ENCODE results near the gene FABP6.
"Not testable (repeated sequence)": the region's sequence is repeated elsewhere in the genome, so short reads cannot be mapped to it uniquely, and the experiment has no call there.

FABP6 gene, protein sequence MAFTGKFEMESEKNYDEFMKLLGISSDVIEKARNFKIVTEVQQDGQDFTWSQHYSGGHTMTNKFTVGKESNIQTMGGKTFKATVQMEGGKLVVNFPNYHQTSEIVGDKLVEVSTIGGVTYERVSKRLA

DNA sequence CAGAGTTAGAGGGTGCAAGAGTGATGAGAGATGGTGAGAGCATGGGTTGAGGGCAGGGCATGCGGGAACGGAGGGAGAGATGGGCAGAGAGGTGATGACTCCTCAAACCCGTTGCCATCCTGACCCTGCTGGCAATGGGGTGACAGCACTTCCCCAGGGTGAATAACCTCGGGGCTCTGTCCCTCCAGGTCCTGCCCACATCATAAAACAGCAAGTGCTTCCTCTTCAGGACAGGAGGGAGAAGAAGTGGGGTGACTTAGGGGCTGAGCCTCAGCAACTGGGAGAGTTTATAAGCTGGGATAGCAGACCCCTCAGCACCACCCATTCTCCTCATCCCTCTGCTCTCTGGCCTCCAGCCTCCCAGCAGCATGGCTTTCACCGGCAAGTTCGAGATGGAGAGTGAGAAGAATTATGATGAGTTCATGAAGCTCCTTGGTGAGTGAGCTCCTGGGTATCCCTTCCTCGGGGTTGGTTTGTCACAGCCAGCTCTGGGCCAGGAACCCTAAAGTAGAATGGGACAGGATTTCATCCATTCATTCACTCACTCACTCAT, at the start of gene FABP6:
Gene FABP6 (plus strand): TSS at position 317 of the 553 bp plus-strand sequence. CDS start 52 bp downstream, at position 369.
- no peak for DNase-seq (ENCODE audit: low spot score)

DNA sequence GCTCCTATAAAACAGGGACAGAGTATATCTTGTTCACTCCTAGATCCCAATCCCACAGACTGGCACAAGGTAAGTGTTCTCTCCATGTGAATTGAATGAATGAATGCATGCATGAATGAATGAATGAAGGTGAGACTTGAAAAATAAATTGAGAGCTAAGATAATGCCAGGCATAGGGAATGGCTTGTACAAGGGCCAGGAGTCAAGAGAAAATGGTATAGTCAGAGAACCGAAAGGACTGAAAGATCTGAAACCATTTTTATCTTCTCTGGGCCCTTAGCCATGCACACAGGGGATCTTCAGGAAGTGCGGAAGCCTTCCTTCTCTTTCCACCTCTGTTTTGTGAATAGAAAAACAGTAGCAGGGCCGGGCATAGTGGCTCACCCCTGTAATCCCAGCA, 48.4 kb upstream of the FABP6 start:
- DNase-seq (ENCODE audit: low spot score): no peak

DNA sequence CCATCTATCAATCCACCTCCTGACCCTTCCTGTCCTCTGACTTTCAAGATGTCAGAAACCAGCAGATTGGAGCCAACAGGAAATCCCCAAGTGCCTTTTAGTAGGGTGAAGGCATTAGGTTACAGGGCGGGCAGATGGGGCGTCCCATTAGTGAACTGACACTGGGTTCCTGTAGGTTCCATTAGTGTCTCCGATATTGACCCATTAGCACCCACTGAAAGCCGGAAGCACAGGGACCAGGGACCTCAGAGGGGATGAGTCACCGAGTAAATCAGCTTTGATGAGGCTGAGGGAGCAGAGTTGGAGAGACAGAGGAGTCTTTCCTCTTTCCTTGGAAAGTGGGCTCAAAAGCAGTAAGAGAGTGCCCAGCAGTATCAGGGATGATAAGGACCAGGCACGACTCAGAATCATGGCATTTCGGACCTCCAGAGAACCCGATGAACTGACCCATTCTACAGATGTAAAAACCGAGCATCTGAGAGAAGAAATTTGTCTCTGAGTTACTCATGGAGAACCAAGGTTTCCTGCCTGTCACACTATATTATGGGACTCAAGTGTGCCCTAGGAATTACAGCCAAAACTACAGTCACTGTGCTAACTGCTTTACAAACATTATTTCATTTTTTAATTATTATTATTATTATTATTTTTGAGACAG, 47.2 kb upstream of the FABP6 start:
- DNase-seq (ENCODE audit: low spot score): no peak

DNA sequence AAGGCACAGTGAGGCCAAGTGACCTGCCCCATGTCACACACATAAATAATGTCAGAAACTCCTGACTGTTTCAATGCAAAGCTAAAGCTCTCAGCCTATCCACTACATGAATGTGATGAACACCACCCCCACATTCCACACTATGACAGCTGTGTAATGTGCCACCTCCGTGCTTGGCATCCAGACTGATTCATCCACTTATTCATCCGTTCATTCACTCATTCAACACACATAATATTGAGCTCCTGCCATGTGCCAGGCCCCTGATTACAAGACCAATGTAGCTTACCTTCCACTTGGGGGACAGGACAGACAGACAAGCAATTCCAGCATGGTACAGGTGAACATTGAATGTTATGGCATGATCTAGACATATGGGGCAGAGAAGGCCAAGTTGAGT, 46.2 kb upstream of the FABP6 start:
- no peak for DNase-seq (ENCODE audit: low spot score)

DNA sequence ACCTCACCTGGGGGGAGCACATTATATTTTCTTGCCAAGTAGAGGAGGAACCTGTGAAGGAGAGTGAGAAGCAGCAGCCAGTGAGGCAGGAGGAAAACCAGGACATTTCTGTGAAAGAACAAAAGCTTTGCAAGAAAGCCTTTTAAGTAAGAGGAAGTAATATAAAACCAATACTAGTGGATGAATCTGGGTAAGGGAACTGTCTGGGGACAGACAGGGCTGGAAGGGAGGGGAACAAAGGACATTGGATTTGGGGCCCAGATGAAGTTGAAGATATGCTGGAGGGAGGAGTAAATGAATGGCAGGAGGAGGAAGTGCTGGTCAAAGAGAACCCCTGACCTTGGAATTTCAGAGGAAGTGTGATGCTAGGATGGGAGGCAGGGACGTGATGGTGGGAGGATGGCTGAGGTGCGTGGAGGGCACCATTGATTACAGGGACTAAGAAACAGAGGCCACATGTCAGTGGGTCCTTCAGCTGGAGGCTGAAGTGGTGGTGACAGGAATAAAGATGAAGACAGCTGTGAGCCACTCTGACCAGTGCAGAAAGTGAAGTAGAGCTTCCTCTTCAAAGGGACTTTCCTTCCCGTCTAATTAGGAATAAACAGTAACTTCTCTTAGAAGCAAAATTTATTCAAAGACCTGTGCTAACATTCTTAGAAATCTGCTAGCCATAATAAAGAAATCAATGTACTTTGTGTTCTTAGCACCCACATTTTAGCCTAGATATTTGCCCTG, 43.5 kb upstream of the FABP6 start:
- no peak for DNase-seq (ENCODE audit: low spot score)

DNA sequence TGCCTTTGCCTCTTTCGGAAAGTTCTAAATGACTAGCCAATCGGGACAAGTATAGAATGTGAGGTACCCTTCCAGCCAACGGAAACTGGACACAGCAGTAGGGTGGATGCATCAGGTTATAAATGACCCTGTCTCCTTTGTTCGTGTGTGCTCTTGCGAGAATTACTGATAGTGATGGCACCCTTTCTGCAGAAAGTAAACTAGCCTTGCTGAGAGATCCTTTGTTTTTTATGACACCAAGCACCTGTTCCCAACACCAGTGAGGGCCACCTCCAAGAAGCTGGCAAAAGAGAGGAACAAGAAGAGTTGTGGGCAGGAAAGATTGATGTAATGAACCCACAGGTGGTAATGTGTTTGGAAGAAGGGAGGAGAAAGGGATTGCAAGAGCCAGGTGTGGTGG, 42.8 kb upstream of the FABP6 start:
- DNase-seq (ENCODE audit: low spot score): no peak

DNA sequence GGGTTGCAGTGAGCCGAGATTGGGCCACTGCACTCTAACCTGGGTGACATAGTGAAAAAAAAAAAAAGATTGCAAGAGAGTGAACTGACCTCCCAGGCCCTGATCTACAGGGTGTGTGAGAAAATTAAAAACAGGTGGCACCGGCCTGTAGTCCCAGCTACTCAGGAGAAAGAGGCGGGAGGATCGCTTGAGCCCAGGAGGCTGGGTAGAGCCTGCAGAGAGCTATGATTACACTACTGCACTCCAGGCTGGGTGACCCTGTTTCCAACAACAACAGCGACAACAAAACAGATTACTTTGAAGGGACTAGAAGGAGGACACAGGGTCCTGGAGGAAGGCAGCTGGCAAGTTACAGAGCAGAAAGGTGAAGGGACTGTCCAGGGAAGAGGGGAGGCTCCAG, 42.2 kb upstream of the FABP6 start:
- DNase-seq (ENCODE audit: low spot score): no peak

DNA sequence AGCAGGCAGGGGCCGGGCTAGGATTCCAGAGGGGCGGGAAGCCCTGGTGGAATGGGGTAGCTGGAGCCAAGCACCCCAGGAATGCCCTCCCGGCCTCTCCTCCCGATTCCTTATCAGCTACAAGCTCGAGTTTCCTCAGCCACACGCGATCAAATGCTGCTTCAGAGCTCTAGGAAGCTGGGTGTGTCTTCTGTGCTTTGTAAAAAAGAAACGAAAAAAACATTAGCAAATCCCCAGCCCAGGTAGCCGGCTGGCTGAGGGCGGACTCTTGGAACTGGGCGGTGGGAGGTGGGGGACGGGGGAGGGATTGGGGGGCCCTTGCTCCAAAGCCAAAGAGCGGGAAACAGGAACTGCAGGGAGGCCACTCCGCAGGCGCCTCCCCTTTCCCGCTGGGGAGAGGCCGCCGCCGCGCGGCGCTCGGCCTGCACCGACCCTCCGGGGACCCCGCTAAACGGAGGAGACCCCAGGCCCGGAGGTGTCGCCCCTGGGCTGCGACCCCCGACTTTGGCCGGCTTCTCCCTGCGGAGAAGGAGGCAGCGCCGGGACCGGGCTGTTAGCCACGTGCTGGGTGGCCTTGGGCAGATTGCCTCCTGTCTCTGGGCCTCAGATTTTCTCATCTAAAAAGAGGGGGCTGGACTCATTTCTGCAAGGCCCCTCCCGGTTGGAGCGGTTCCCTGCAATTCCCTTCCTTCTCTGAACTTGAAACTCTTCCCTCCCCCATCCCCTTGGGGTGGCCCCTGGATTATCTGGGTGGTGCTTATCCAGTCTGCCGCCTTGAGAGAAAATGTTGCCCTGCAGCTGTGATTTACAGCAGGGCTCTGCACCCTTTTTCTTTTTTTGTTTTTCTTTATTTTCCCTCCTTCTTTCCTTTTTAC, 40.9 kb upstream of the FABP6 start:
- no peak for DNase-seq (ENCODE audit: low spot score)

DNA sequence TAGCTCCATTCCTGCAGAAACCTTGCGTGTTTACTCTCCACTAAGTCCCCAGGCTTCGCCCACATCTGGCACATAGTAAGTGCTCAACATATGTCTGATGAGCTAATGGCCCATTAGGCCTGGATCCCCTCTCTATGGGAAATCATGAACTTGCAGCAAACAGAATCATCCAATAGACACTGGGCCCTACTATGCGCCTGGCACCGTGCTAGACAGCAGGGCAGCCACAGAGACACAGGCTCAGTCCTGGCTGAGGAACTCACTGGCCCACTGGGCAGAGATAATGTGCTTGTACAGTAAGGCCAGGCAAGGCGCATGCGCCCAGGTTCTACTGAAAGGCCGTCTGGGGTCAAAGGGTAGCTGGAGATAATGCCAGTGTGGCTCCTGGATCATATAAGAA, 36.9 kb upstream of the FABP6 start:
- DNase-seq (ENCODE audit: low spot score): no peak

DNA sequence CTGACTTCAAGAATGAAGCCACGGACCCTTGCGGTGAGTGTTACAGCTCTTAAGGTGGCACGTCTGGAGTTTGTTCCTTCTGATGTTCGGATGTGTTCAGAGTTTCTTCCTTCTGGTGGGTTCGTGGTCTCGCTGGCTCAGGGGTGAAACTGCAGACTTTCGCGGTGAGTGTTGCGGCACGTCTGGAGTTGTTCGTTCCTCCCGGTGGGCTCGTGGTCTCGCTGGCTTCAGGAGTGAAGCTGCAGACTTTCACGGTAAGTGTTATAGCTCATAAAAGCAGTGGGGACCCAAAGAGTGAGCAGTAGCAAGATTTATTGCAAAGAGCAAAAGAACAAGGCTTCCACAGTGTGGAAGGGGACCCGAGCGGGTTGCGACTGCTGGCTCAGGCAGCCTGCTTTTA, 36.2 kb upstream of the FABP6 start:
- not testable (repeated sequence) for DNase-seq (ENCODE audit: low spot score)

DNA sequence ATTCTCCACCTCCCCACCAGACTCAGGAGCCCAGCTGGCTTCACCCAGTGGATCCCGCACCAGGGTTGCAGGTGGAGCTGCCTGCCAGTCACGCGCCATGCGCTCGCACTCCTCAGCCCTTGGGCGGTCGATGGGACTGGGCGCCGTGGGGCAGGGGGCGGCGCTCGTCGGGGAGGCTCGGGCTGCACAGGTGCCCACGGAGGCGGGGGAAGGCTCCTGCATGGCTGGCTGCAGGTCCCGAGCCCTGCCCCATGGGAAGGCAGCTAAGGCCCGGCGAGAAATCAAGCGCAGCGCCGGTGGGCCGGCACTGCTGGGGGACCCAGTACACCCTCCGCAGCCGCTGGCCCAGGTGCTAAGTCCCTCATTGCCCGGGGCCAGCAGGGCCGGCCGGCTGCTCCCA, 35.5 kb upstream of the FABP6 start:
- not testable (repeated sequence) for DNase-seq (ENCODE audit: low spot score)

DNA sequence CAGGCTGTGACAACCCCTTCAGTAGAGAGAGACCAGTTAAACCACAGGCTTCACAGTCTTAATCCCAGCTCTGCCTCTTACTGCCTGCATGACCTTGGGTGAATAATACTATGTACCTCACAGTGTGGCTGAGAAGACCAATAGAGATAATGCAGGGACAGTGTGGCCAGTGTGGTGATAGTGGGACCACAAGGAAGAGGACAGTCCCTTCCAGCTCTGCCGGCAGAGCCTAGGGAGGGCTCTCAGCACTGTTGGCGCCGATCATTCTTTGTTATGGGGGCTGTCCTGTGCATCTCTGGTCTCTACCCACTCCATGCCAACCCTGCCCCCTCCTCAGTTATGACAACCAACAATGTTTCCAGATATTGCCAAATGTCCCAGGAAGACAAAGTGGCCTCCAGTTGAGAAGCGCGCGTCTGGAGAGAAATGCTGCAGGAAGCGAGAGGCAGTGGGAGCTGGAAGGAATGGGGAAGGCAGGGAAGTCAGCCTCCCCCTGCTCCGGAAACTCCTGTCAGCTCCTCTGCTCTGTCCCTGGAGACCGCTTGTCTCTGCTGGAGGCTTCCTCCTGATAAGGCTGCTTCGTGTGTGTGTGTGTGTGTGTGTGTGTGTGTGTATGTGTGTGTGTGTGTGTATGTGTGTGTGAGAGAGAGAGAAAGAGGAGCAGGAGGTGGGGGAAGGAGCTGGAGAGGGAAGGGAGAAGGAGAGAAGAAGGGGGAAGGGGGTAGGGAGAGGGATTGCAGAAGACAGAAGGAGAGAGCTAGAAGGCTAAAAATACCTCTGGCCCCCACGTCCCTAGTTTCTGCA, 31.8 kb upstream of the FABP6 start:
- DNase-seq (ENCODE audit: low spot score): no peak

DNA sequence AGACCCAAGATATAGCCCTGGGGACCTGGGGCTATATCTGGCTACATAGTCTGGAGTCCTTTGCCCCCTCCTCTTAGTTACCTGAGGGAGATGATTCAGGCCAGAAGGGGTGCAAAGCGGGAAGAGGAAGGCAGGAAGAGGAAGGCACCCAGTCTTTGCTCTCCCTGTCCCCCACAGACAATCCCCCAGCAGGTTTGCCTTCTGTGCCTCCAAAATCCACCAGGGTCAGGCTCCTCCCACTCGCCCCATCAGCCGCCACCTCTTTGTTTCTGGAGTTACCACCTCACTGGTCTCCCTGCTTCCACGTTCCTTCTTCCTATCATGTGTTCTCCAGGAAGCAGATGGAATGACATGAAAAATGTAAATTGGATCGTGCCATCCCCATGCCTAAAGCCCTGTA, 31.2 kb upstream of the FABP6 start:
- DNase-seq (ENCODE audit: low spot score): no peak

DNA sequence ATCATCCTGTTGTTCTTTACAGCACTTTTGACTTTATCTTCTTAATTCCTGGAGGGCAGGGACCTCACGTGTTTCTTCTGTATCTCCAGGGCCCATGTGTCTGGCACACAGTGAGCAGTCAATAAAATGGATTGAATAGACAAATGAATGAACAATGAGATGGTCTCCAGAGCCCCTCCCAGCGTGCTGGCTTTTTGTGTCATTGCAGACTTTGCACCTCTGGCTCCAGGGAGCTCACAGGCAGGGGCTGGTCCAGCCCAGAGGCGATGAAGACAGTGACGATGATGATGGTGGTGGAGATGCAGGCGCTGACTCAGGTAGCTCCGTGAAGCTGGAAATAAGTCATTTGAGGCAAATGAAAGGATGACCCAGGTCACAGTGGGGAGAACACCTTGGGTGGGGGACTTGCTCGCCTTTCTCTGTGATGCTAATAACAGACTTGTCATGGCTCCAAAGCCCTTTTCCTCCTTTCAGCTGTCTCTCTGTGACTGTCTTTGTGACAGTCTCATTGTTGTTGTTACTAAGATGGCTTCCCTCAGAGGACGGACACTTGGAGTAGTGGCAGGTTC, 30.4 kb upstream of the FABP6 start:
- no peak for DNase-seq (ENCODE audit: low spot score)

DNA sequence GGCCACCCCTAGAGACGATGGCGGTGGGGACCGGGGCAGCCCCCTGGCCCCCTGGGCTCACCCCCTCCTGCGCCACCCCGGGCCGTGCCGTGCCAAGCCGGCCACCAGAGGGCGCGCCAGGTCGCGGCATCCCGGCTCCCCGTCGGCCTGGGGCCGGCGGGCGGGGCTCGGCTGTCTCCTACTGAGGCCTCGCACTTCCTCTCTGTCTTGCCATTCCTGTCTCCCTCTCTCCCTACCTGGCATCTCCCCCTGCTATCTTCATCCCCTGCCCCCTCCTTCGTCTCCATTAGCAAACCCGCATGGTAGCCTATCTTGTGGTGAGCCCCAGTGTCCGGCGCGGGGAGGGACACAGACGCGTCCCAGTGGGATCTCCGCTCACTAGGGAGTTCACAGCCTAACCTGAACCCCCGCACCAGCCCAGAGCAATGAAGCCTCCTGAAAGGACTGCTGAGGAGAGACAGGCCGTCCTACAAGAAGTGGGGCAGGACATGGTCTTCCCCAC, 29.8 kb upstream of the FABP6 start:
- peak; percentile 57 for DNase-seq (ENCODE audit: low spot score)

DNA sequence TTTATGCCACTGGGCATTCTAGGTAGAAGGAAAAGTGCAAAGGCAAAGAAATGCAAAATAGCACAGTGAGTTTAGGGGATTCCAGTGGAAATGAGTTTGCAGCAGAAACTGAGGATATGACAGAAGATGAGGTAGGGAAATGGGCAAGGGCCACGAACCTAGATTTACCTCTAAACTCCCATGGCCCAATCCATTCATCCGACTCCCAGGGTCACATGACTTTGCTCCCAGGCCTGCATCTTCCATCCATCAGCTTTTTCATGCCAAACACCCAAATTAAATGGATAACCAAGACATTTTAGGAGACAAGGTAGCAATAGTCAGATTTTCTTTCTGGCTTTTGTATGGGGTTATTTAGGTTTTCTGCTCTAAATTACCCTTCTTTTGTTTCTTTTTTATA, 22.2 kb upstream of the FABP6 start:
- DNase-seq (ENCODE audit: low spot score): no peak

DNA sequence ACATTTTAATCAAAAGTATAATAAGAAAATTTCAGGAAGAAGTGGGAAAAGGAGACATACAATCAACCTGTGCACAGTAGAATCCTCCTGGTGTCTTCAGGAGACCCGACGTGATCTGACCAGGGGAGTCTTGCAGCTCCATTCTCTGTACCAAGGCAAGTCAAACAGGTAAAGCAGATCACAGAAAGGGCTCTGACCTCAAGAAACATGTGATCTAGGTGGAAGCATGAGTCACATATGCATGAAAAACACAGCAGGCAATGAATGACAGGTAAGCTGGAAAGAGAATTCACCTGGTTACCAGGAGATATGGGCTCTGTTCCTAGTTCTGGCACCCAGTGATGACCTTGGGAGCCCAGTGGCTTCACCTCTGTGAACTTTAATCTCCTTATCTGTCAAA, 19.4 kb upstream of the FABP6 start:
- no peak for DNase-seq (ENCODE audit: low spot score)

DNA sequence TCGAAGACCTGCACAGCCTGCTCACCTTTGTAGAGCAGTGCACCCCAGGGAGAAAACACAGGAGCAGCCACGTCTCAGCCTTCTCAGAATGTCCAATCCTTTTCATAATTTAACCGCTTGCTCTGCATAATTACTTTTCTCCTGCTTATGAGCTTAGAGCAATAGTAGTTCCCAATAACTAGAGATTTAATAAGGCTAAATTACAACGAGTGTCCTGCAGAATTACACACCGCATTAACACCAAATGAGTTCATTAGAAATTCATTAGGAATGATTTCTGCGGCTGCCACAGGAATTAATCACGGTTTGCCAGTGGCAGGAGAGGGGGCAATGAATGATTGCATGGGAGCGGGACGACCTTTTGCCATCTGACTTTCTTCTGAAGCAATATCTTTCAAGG, 18.7 kb upstream of the FABP6 start:
- no peak for DNase-seq (ENCODE audit: low spot score)

DNA sequence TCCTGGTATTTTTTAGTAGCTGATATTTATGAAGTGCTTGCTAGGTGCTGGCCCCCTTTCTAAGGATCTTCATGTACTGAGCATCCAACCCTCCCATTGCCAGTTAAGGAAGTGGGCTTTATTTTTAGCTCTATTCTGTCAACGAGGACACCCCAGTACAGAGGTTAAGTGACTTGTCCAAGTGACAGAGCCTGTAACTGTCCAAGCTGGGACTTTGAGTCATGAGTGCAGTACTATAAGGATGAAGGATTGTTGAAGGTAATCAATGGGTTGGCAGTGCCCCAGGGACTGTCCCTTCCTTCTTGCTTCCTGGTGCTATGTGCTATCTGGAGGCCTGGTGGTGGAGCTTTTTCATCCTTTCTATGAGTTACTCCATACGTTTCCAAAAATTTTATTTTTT, 18.0 kb upstream of the FABP6 start:
- DNase-seq (ENCODE audit: low spot score): no peak

DNA sequence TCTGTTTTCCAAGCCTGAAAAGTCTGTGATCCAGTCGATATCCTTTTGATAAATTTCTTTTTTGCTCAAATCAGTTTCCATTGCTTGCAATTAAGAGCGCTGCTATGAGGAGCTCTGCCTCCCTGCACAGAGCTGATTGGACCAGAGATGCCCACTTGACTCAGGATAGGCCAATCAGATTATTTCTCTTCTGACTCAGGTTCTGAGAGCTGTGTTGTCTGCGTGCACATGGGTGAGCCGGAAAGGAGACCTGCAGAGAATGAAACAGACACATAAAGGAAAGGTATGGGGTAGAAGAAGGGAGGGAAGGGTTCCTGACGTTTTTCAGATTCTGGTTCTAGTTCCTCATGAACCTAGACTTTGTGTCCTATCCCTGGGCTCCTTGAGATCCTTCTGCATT, 15.8 kb upstream of the FABP6 start:
- no peak for DNase-seq (ENCODE audit: low spot score)

DNA sequence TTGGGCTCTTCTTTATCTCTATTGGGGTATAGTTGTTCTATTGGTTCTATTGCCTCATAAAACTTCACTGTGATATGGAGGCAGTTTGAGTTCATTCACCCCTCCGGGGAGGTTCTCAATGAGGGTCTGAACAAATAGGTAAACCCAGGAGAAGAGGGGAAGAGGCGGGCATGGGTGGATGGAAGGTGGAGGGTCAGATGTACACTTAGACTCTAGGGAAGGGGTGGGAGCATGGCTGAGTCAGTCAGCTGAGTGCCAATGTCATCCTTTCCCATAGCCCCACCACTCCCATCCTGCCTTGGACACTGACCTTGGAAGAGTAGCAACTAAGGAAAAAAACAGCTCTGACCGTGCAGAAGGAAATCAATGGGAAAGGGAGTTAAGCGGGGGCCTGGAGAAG, 9.9 kb upstream of the FABP6 start:
- DNase-seq (ENCODE audit: low spot score): no peak
